IMR-90 (cell line): ENCODE results near the gene CD34. TPM values are rescaled to one million over a fixed set of nuclear protein-coding genes. Genes with fewer than 3 reads are reported as not detected.

Experiments used
- ATAC-seq: fragments of 200-7000 bp; cut with Tn5 transposase; 2 replicates; pipeline ENCODE4 v1.9.1; 2020; ENCODE audit warnings: low read depth, mild to moderate bottlenecking, moderate library complexity
- BruUV-seq: library from RNA; stranded (reverse); fragments of 400-500 nt; replicated peaks from 2 replicates; lab custom pipeline; 2021; lab: Mats Ljungman, UMichigan
- CTCF ChIA-PET: fragments of 300-600 bp; formaldehyde crosslinking; extraction: SDS; loops from one replicate; lab custom pipeline; 2021; ENCODE audit warnings: antibody characterized with exemption; lab: Yijun Ruan, JAX
- POLR2A ChIA-PET: fragments of 300-600 bp; sonication (Branson Sonifier 250); formaldehyde crosslinking; loops from one replicate; lab custom pipeline; 2022; ENCODE audit warnings: antibody characterized with exemption; ENCODE audit not compliant: unreplicated experiment; lab: Charles Lee
- DNase-seq: peaks from one replicate; pipeline ENCODE4 v3.0.0; 2013
- H2AFZ ChIP-seq: replicated peaks from 2 replicates; pipeline ENCODE3; 2013; ENCODE audit warnings: low read length, mild to moderate bottlenecking; ENCODE audit not compliant: poor library complexity
- H2AK5ac ChIP-seq: 2 replicates; pipeline ENCODE4 v1.6.1; 2013; ENCODE audit warnings: low read depth, low read length, inconsistent platforms
- H2AK9ac ChIP-seq: replicated peaks from 2 replicates; pipeline ENCODE3; 2013; ENCODE audit warnings: mild to moderate bottlenecking, low read depth, low read length, moderate library complexity; ENCODE audit not compliant: poor library complexity
- H2BK120ac ChIP-seq: 2 replicates; pipeline ENCODE4 v1.6.1; 2013; ENCODE audit warnings: low read depth, low read length, inconsistent platforms
- H2BK15ac ChIP-seq: 3 replicates; pipeline ENCODE4 v1.6.1; 2013; ENCODE audit warnings: low read depth, low read length, inconsistent platforms
- H2BK20ac ChIP-seq: 2 replicates; pipeline ENCODE4 v1.6.1; 2013; ENCODE audit warnings: low read depth, mild to moderate bottlenecking, inconsistent platforms, low read length, moderate library complexity
- H2BK5ac ChIP-seq: 2 replicates; pipeline ENCODE4 v1.6.1; 2013; ENCODE audit warnings: mild to moderate bottlenecking, low read depth, low read length, inconsistent platforms; ENCODE audit not compliant: poor library complexity, severe bottlenecking
- H3K14ac ChIP-seq: replicated peaks from 2 replicates; pipeline ENCODE4 v1.6.1; 2013; ENCODE audit warnings: low read depth, low read length, inconsistent platforms
- H3K18ac ChIP-seq: 2 replicates; pipeline ENCODE4 v1.6.1; 2013; ENCODE audit warnings: low read depth, low read length, control low read depth
- H3K23ac ChIP-seq: 2 replicates; pipeline ENCODE4 v1.6.1; 2013; ENCODE audit warnings: low read depth, low read length, inconsistent platforms
- H3K27ac ChIP-seq: 2 replicates; pipeline ENCODE4 v1.5.1; 2013; ENCODE audit warnings: mild to moderate bottlenecking, control low read depth, low read length; ENCODE audit not compliant: insufficient read depth
- H3K27me3 ChIP-seq: 2 replicates; pipeline ENCODE4 v1.6.1; 2013; ENCODE audit warnings: low read length; ENCODE audit not compliant: control insufficient read depth, insufficient read depth
- H3K36me3 ChIP-seq: 2 replicates; pipeline ENCODE4 v1.6.1; 2013; ENCODE audit warnings: low read length, mixed read lengths; ENCODE audit not compliant: control insufficient read depth, insufficient read depth
- H3K4ac ChIP-seq: 2 replicates; pipeline ENCODE4 v1.6.1; 2013; ENCODE audit warnings: low read depth, low read length, inconsistent platforms
- H3K4me1 ChIP-seq: 2 replicates; pipeline ENCODE4 v1.6.1; 2013; ENCODE audit warnings: low read length, mixed read lengths; ENCODE audit not compliant: control insufficient read depth, insufficient read depth
- H3K4me2 ChIP-seq: 2 replicates; pipeline ENCODE4 v1.6.1; 2013; ENCODE audit warnings: low read depth, mild to moderate bottlenecking, control low read depth, low read length, moderate library complexity
- H3K4me3 ChIP-seq: 2 replicates; pipeline ENCODE4 v1.5.1; 2013; ENCODE audit warnings: low read depth, mild to moderate bottlenecking, control low read depth, low read length, moderate library complexity; ENCODE audit not compliant: insufficient read depth
- H3K56ac ChIP-seq: 2 replicates; pipeline ENCODE4 v1.6.1; 2013; ENCODE audit warnings: low read length, inconsistent platforms; ENCODE audit not compliant: insufficient read depth; ENCODE audit errors: extremely low read depth
- H3K79me1 ChIP-seq, 2 experiments: 2 replicates each; pipeline ENCODE4 v1.6.1; 2013; ENCODE audit warnings: low read length in 2 of 2, inconsistent platforms in 1 of 2, low read depth in 1 of 2
- H3K9ac ChIP-seq: 2 replicates; pipeline ENCODE4 v1.6.1; 2013; ENCODE audit warnings: low read depth, low read length, control low read depth
- H3K9me1 ChIP-seq: 2 replicates; pipeline ENCODE4 v1.6.1; 2013; ENCODE audit warnings: low read length, inconsistent platforms; ENCODE audit not compliant: insufficient read depth
- H3K9me3 ChIP-seq: 2 replicates; pipeline ENCODE4 v1.6.1; 2013; ENCODE audit warnings: low read length; ENCODE audit not compliant: control insufficient read depth, insufficient read depth
- H4K20me1 ChIP-seq: 2 replicates; pipeline ENCODE4 v1.6.1; 2013; ENCODE audit warnings: low read length, inconsistent platforms; ENCODE audit not compliant: insufficient read depth
- H4K5ac ChIP-seq: 2 replicates; pipeline ENCODE4 v1.6.1; 2013; ENCODE audit warnings: mild to moderate bottlenecking, low read depth, low read length, control low read depth
- H4K8ac ChIP-seq, 2 experiments: 2 replicates each; pipeline ENCODE4 v1.6.1; 2013; ENCODE audit warnings: low read depth in 2 of 2, low read length in 2 of 2, control low read depth in 1 of 2, inconsistent platforms in 1 of 2
- H4K91ac ChIP-seq: 2 replicates; pipeline ENCODE4 v1.6.1; 2013; ENCODE audit warnings: low read depth, low read length, inconsistent platforms; ENCODE audit not compliant: insufficient read depth
- BHLHE40 ChIP-seq: fragments of 150-350 bp; IDR thresholded peaks from 2 replicates; pipeline ENCODE4 v1.6.1; 2016; ENCODE audit warnings: mild to moderate bottlenecking, low read depth, low read length
- CEBPB ChIP-seq: IDR thresholded peaks from 2 replicates; pipeline ENCODE4 v1.6.1; 2012; ENCODE audit warnings: low read depth, low read length, improper control_type of control experiment
- CTCF ChIP-seq: conservative IDR thresholded peaks from 2 replicates; pipeline ENCODE4 v1.5.1; 2012; ENCODE audit warnings: mild to moderate bottlenecking, low read depth, low read length, improper control_type of control experiment
- ELK1 ChIP-seq: fragments of 150-350 bp; IDR thresholded peaks from 2 replicates; pipeline ENCODE4 v1.6.1; 2016; ENCODE audit warnings: low read depth, mild to moderate bottlenecking, low read length, moderate library complexity, borderline replicate concordance
- MAFK ChIP-seq: IDR thresholded peaks from 2 replicates; pipeline ENCODE4 v1.6.1; 2012; ENCODE audit warnings: low read depth, low read length, improper control_type of control experiment
- MAZ ChIP-seq: IDR thresholded peaks from 2 replicates; pipeline ENCODE4 v1.6.1; 2012; ENCODE audit warnings: low read depth, mild to moderate bottlenecking, low read length, improper control_type of control experiment, moderate library complexity, borderline replicate concordance
- MXI1 ChIP-seq: IDR thresholded peaks from 2 replicates; pipeline ENCODE4 v1.6.1; 2012; ENCODE audit warnings: low read depth, mild to moderate bottlenecking, low read length, moderate library complexity, borderline replicate concordance
- POLR2A ChIP-seq: IDR thresholded peaks from 2 replicates; pipeline ENCODE4 v1.6.1; 2012; ENCODE audit warnings: mild to moderate bottlenecking, low read depth, low read length
- RAD21 ChIP-seq: IDR thresholded peaks from 2 replicates; pipeline ENCODE4 v1.6.1; 2012; ENCODE audit warnings: low read length, improper control_type of control experiment
- USF2 ChIP-seq: fragments of 150-350 bp; IDR thresholded peaks from 2 replicates; pipeline ENCODE4 v1.6.1; 2017; ENCODE audit warnings: mild to moderate bottlenecking, antibody characterized with exemption, low read length, low read depth
- WGBS, 2 experiments: methylation state at CpG; one replicate each; pipeline versions ENCODE4 v1.1.5 to v1.1.7; 2013; ENCODE audit warnings: missing lambda C conversion rate in 2 of 2; ENCODE audit not compliant: insufficient read length in 1 of 2; ENCODE audit errors: extremely low coverage in 2 of 2; 5-methylcytosine and 5-hydroxymethylcytosine counted together
- dilution Hi-C: fragments of 300-500 bp; cut with HindIII; formaldehyde crosslinking; loops from one replicate; pipeline ENCODE4 v1.14.3; 2018; ENCODE audit warnings: low sequenced_read_pairs; ENCODE audit not compliant: unreplicated experiment
- in situ Hi-C: fragments of 300-500 bp; cut with MboI; formaldehyde crosslinking; loops from 3 replicates; pipeline ENCODE4 v1.14.3; 2019; ENCODE audit warnings: low sequenced_read_pairs, inconsistent platforms, mixed read lengths
- intact Hi-C: fragments of 100-400 bp; cut with micrococcal nuclease; formaldehyde crosslinking; loops from 2 replicates; pipeline ENCODE4 v1.10.0; 2022
- polyA plus RNA-seq, 3 experiments: library from polyadenylated mRNA; depleted of rRNA; stranded (reverse); fragments of >200 nt; gene quantifications; 2 replicates each; pipeline ENCODE4 v1.2.3, GENCODE V29; 2012; ENCODE audit warnings: low replicate concordance in 1 of 3
- total RNA-seq: library from RNA; depleted of rRNA; stranded (reverse); fragments of >200 nt; gene quantifications from 2 replicates; pipeline ENCODE4 v1.2.3, GENCODE V29; 2012

CD34 gene
- total and polyA plus RNA-seq, 2 of the 4 experiments (the other 2 are of a cell fraction): 0.14 TPM; not detected in 1

- H2BK120ac ChIP-seq: no peak overlapping the region
- POLR2A ChIA-PET: no interaction called here
- H3K9ac ChIP-seq: no peak overlapping the region
- no peak overlapping the region for H2AFZ ChIP-seq
- H3K4ac ChIP-seq: no peak overlapping the region
- H4K20me1 ChIP-seq: no peaks in the 10 kb centered on the region
- BruUV-seq: no TSS peak
- DNase-seq (no peak), ATAC-seq (no peak)
- H3K56ac ChIP-seq: no peak overlapping the region
- no peak overlapping the region for H4K91ac ChIP-seq
- H4K8ac ChIP-seq: no peak overlapping the region
- no CpG with 5 or more reads among the region's 6 CpGs for WGBS, 2 experiments
- H3K27ac ChIP-seq: no peak overlapping the region
- no peaks in the 10 kb centered on the region for H3K4me1 ChIP-seq
- no peak for TF ChIP-seq CEBPB
- no peak for TF ChIP-seq BHLHE40
- TF ChIP-seq ELK1: no peak
- no peak for TF ChIP-seq MAFK
- TF ChIP-seq MXI1: no peak
- TF ChIP-seq RAD21: no peak
- TF ChIP-seq USF2: no peak
- TF ChIP-seq MAZ: no peak
- TF ChIP-seq CTCF: no peak
- TF ChIP-seq POLR2A: no peak
- H2BK5ac ChIP-seq: no peak overlapping the region
- H3K9me3 ChIP-seq: no peaks in the 10 kb centered on the region
- in situ Hi-C loops: no loop called here
- no peak overlapping the region for H3K14ac ChIP-seq
- H2AK9ac ChIP-seq: no peak overlapping the region
- H3K36me3 ChIP-seq: no peaks in the 10 kb centered on the region
- H3K27me3 ChIP-seq: no peaks in the 10 kb centered on the region
- H3K4me2 ChIP-seq: no peak overlapping the region
- H2BK15ac ChIP-seq: no peak overlapping the region
- H3K9me1 ChIP-seq: no peaks in the 10 kb centered on the region
- H3K18ac ChIP-seq: no peak overlapping the region
- peaks cover 0 to 18% of the 10 kb centered on the region in 2 experiments; a peak in 2 of 4 replicates for H3K79me1 ChIP-seq
- no peak overlapping the region for H2AK5ac ChIP-seq
- H3K23ac ChIP-seq: no peak overlapping the region
- CTCF ChIA-PET: interaction anchor here (2.2 kb wide), 1 partner anchor 26 kb away, joined by 11 read pairs; no protein-coding TSS in a partner anchor
- intact Hi-C loops: no loop called here
- dilution Hi-C loops: no loop called here
- no peak overlapping the region for H4K5ac ChIP-seq
- no peak overlapping the region for H2BK20ac ChIP-seq
- H3K4me3 ChIP-seq: no peak overlapping the region
These were observed 68.4 kb downstream of the CD34 start for GRCh38 chr1:207842506-207842905.
